IPS-11a (cell line): ENCODE data around the gene XRCC1.
A peak's percentile ranks its signal among the peaks of the same experiment; 100 is the strongest.

ENCODE experiments used
- H3K4me3 ChIP-seq: one replicate; pipeline ENCODE4 v1.5.1; 2013; ENCODE audit warnings: low read depth, low read length, control low read depth

The XRCC1 gene

GRCh38 chr19:43581467-43581866 is 6.1 kb upstream of the XRCC1 start:
- no peak overlapping the region for H3K4me3 ChIP-seq

- H3K4me3 ChIP-seq, result no peak overlapping the region
Observed at GRCh38 chr19:43578787-43579186, 3.5 kb upstream of the XRCC1 start.

GRCh38 chr19:43575955-43576878 is 890 bp upstream of the XRCC1 start:
- H3K4me3 ChIP-seq, result no peak overlapping the region

- peak overlapping the region; percentile 78 for H3K4me3 ChIP-seq
Observed at GRCh38 chr19:43574424-43575155, 737 bp downstream of the XRCC1 start.

- H3K4me3 ChIP-seq, result no peak overlapping the region
Observed at GRCh38 chr19:43572171-43572588, 3.1 kb downstream of the XRCC1 start.

- no peak overlapping the region for H3K4me3 ChIP-seq
Observed at GRCh38 chr19:43570174-43570791, 5.0 kb downstream of the XRCC1 start.

GRCh38 chr19:43569657-43570056 is 5.7 kb downstream of the XRCC1 start:
- H3K4me3 ChIP-seq, result no peak overlapping the region

- H3K4me3 ChIP-seq, result no peak overlapping the region
Observed at GRCh38 chr19:43564800-43565199, 10.5 kb downstream of the XRCC1 start.

- H3K4me3 ChIP-seq, result no peak overlapping the region
Observed at GRCh38 chr19:43563816-43564457, 11.4 kb downstream of the XRCC1 start.

GRCh38 chr19:43562698-43563241 is 12.6 kb downstream of the XRCC1 start:
- H3K4me3 ChIP-seq, result no peak overlapping the region

- no peak overlapping the region for H3K4me3 ChIP-seq
Observed at GRCh38 chr19:43562226-43562697, 13.1 kb downstream of the XRCC1 start.

GRCh38 chr19:43561139-43561970 is 14.0 kb downstream of the XRCC1 start:
- no peak overlapping the region for H3K4me3 ChIP-seq

- no peak overlapping the region for H3K4me3 ChIP-seq
Observed at GRCh38 chr19:43560687-43561086, 14.6 kb downstream of the XRCC1 start.

- no peak overlapping the region for H3K4me3 ChIP-seq
Observed at GRCh38 chr19:43555185-43555770, 20.0 kb downstream of the XRCC1 start.

- H3K4me3 ChIP-seq, result no peak overlapping the region
Observed at GRCh38 chr19:43554317-43554895, 20.9 kb downstream of the XRCC1 start.

- H3K4me3 ChIP-seq, result no peak overlapping the region
Observed at GRCh38 chr19:43553656-43554055, 21.7 kb downstream of the XRCC1 start.

GRCh38 chr19:43552616-43553015 is 22.7 kb downstream of the XRCC1 start:
- no peak overlapping the region for H3K4me3 ChIP-seq

- H3K4me3 ChIP-seq, result no peak overlapping the region
Observed at GRCh38 chr19:43552198-43552450, 23.2 kb downstream of the XRCC1 start.
